SU-DHL-6 (cell line): ENCODE data around the gene ROR1.

ENCODE experiments used
- H2AFZ ChIP-seq: fragments of 200-600 bp; sonication (generic); 2 replicates; pipeline ENCODE4 v1.6.1; 2014; ENCODE audit warnings: low read depth, mild to moderate bottlenecking, moderate library complexity, mixed read lengths, antibody characterized with exemption, low read length; ENCODE audit not compliant: severe bottlenecking
- H3F3A ChIP-seq: fragments of 200-600 bp; shearing (Covaris generic); 2 replicates; pipeline ENCODE4 v1.6.0; 2016; ENCODE audit warnings: antibody characterized with exemption, mild to moderate bottlenecking; ENCODE audit not compliant: insufficient read depth
- H3K27ac ChIP-seq: fragments of 200-600 bp; sonication (generic); 2 replicates; pipeline ENCODE4 v1.5.1; 2016; ENCODE audit warnings: low read depth, mild to moderate bottlenecking, low read length, moderate library complexity, mixed read lengths
- H3K27me3 ChIP-seq: fragments of 200-600 bp; sonication (generic), shearing (Covaris generic); 2 replicates; pipeline ENCODE4 v1.6.0; 2014; ENCODE audit warnings: mild to moderate bottlenecking, low read length
- H3K36me3 ChIP-seq: fragments of 200-600 bp; sonication (generic); 2 replicates; pipeline ENCODE4 v1.6.1; 2014; ENCODE audit warnings: mild to moderate bottlenecking, low read length, mixed read lengths
- H3K4me2 ChIP-seq: fragments of 300-600, 200-600 bp; shearing (Covaris generic), sonication (generic); 2 replicates; pipeline ENCODE4 v1.6.0; 2014; ENCODE audit warnings: low read length, low read depth, mild to moderate bottlenecking; ENCODE audit not compliant: poor library complexity, severe bottlenecking
- H3K4me3 ChIP-seq: fragments of 200-600 bp; sonication (generic); 2 replicates; pipeline ENCODE4 v1.5.1; 2014; ENCODE audit warnings: antibody characterized with exemption, low read length, mild to moderate bottlenecking, mixed read lengths; ENCODE audit not compliant: insufficient read depth, poor library complexity, severe bottlenecking
- H3K79me2 ChIP-seq: fragments of 200-600 bp; sonication (generic); 2 replicates; pipeline ENCODE4 v1.6.1; 2014; ENCODE audit warnings: mild to moderate bottlenecking, low read length, moderate library complexity; ENCODE audit not compliant: insufficient read depth
- H3K9ac ChIP-seq: fragments of 200-600 bp; sonication (generic); 2 replicates; pipeline ENCODE4 v1.7.0; 2014; ENCODE audit warnings: mild to moderate bottlenecking, low read length
- H3K9me2 ChIP-seq: fragments of 200-600 bp; sonication (generic); replicated peaks from 2 replicates; pipeline ENCODE4 v1.6.1; 2014; ENCODE audit warnings: low read length; ENCODE audit not compliant: insufficient read depth
- H3K9me3 ChIP-seq: fragments of 200-600 bp; sonication (generic); 2 replicates; pipeline ENCODE4 v1.6.1; 2014; ENCODE audit warnings: low read length, mixed read lengths; ENCODE audit not compliant: insufficient read depth
- H4K20me1 ChIP-seq: fragments of 200-600 bp; sonication (generic); 2 replicates; pipeline ENCODE4 v1.6.1; 2014; ENCODE audit warnings: low read depth, mild to moderate bottlenecking, antibody characterized with exemption, low read length, moderate library complexity, mixed read lengths
- CTCF ChIP-seq: fragments of 200-600 bp; sonication (generic); IDR thresholded peaks from one replicate; pipeline ENCODE4 v1.5.1; 2017; ENCODE audit warnings: antibody characterized with exemption, mild to moderate bottlenecking, low read length, moderate library complexity; ENCODE audit not compliant: insufficient read depth, poor library complexity, severe bottlenecking
- EZH2phosphoT487 ChIP-seq: fragments of 200-600 bp; sonication (generic), shearing (Covaris generic); conservative IDR thresholded peaks from 2 replicates; pipeline ENCODE4 v1.6.1; 2018; ENCODE audit warnings: mild to moderate bottlenecking, antibody characterized with exemption, low read length, moderate library complexity, mixed read lengths

ROR1 gene

GRCh38 chr1:64042331-64043100 is 268.7 kb downstream of the ROR1 start:
- TF ChIP-seq EZH2phosphoT487 (no peak), CTCF (no peak)
- Histone ChIP-seq H3K9me2 (no peaks in the 10 kb centered on the region), H3K36me3 (no peaks in the 10 kb centered on the region), H3K79me2 (no peaks in the 10 kb centered on the region), H3K9ac (no peak overlapping the region), H3K27ac (no peak overlapping the region), H3K27me3 (no peaks in the 10 kb centered on the region), H3K9me3 (no peaks in the 10 kb centered on the region), H4K20me1 (no peaks in the 10 kb centered on the region), H3K4me2 (no peak overlapping the region), H2AFZ (no peak overlapping the region), H3K4me3 (no peak overlapping the region), H3F3A (no peaks in the 10 kb centered on the region)

GRCh38 chr1:64043288-64043687 is 269.5 kb downstream of the ROR1 start:
- no peaks in the 10 kb centered on the region for H3K36me3 ChIP-seq
- no peaks in the 10 kb centered on the region for H3F3A ChIP-seq
- no peak overlapping the region for H2AFZ ChIP-seq
- H3K9me2 ChIP-seq, result no peaks in the 10 kb centered on the region
- TF ChIP-seq CTCF (no peak), EZH2phosphoT487 (no peak)
- H3K27me3 ChIP-seq, result no peaks in the 10 kb centered on the region
- no peaks in the 10 kb centered on the region for H3K9me3 ChIP-seq
- H4K20me1 ChIP-seq, result no peaks in the 10 kb centered on the region
- H3K9ac ChIP-seq, result no peak overlapping the region
- H3K4me2 ChIP-seq, result no peak overlapping the region
- no peak overlapping the region for H3K4me3 ChIP-seq
- H3K27ac ChIP-seq, result no peak overlapping the region
- H3K79me2 ChIP-seq, result no peaks in the 10 kb centered on the region

GRCh38 chr1:64043976-64044375 is 270.2 kb downstream of the ROR1 start:
- H3F3A ChIP-seq, result no peaks in the 10 kb centered on the region
- H2AFZ ChIP-seq, result no peak overlapping the region
- H3K27ac ChIP-seq, result no peak overlapping the region
- H3K4me3 ChIP-seq, result no peak overlapping the region
- no peak overlapping the region for H3K4me2 ChIP-seq
- H3K9ac ChIP-seq, result no peak overlapping the region
- no peaks in the 10 kb centered on the region for H3K9me3 ChIP-seq
- H3K9me2 ChIP-seq, result no peaks in the 10 kb centered on the region
- H3K27me3 ChIP-seq, result no peaks in the 10 kb centered on the region
- no peaks in the 10 kb centered on the region for H3K36me3 ChIP-seq
- TF ChIP-seq CTCF (no peak), EZH2phosphoT487 (no peak)
- H3K79me2 ChIP-seq, result no peaks in the 10 kb centered on the region
- H4K20me1 ChIP-seq, result no peaks in the 10 kb centered on the region
